ENCODE results near the gene GOLGA2.

GRCh38 chr9:128218518-128219389, 57.1 kb downstream of the GOLGA2 start:
- no peak for TF ChIP-seq FOXM1 (CRISPR knock-in tag; IDR thresholded peaks at IDR 0.05)
- TF ChIP-seq ZMAT3 (CRISPR knock-in tag; conservative IDR thresholded peaks at IDR 0.05) = no peak
- TF ChIP-seq MXI1 (IDR thresholded peaks at IDR 0.05; ENCODE audit: borderline replicate concordance, low read depth, low read length) = no peak; the same call in 2 of the 3 replicates
- TF ChIP-seq TARDBP (CRISPR knock-in tag; IDR thresholded peaks at IDR 0.05) = no peak
- no peak for TF ChIP-seq ZNF143 (CRISPR knock-in tag; IDR thresholded peaks at IDR 0.05)
- TF ChIP-seq ZSCAN5A (CRISPR knock-in tag; IDR thresholded peaks at IDR 0.05; ENCODE audit: borderline replicate concordance) = no peak
- TF ChIP-seq NKX3-1 (CRISPR knock-in tag; IDR thresholded peaks at IDR 0.05) = no peak
- no peak for TF ChIP-seq POLR2A (IDR thresholded peaks at IDR 0.05; ENCODE audit: insufficient read depth in 1 of 2, low read depth in 2 of 2, low read length in 2 of 2)
- TF ChIP-seq ZNF672 (CRISPR knock-in tag; IDR thresholded peaks at IDR 0.05) = no peak
- TF ChIP-seq ZNF382 (CRISPR knock-in tag; IDR thresholded peaks at IDR 0.05; ENCODE audit: borderline replicate concordance) = no peak

Measured in HepG2 (cell line).